HepG2 (cell line): Measurements from ENCODE around the gene PSENEN. TPM values are rescaled to one million over a fixed set of nuclear protein-coding genes. Genes with fewer than 3 reads are reported as not detected.

ENCODE experiments used
- ARID4A ChIP-seq: sonication (generic); formaldehyde crosslinking; IDR thresholded peaks from 2 replicates; pipeline ENCODE4 v1.5.0; 2020; ENCODE audit warnings: mild to moderate bottlenecking, missing genetic modification reagents, borderline replicate concordance
- BHLHE40 ChIP-seq: IDR thresholded peaks from 2 replicates; pipeline ENCODE4 v1.6.1; 2011; ENCODE audit warnings: low read length, improper control_type of control experiment
- DPF2 ChIP-seq: sonication (generic); formaldehyde crosslinking; IDR thresholded peaks from 2 replicates; pipeline ENCODE4 v1.4.0; 2020; ENCODE audit warnings: mild to moderate bottlenecking, low read depth, missing genetic modification reagents, borderline replicate concordance
- FOXC1 ChIP-seq: sonication (generic); formaldehyde crosslinking; IDR thresholded peaks from 2 replicates; pipeline ENCODE4 v1.8.0; 2022; ENCODE audit warnings: mild to moderate bottlenecking, missing genetic modification reagents, borderline replicate concordance
- GATAD1 ChIP-seq: IDR thresholded peaks from 2 replicates; pipeline ENCODE4 v1.6.1; 2016; ENCODE audit warnings: missing genetic modification reagents, missing compliant biosample characterization
- HNF4G ChIP-seq, 2 experiments: sonication (generic) in 1 of 2; formaldehyde crosslinking in 1 of 2; IDR thresholded peaks; 2 replicates each; pipeline versions ENCODE4 v1.4.0 to v1.6.1; 2011 to 2020; ENCODE audit warnings: borderline replicate concordance in 2 of 2, low read depth in 2 of 2, mild to moderate bottlenecking in 2 of 2, low read length in 1 of 2, missing genetic modification reagents in 1 of 2, moderate library complexity in 1 of 2
- SOX13 ChIP-seq, 3 experiments: fragments of 450-650 bp in 1 of 3; sonication (generic) in 1 of 3; formaldehyde crosslinking in 1 of 3; IDR thresholded peaks in 2 of 3; conservative IDR thresholded peaks in 1 of 3; 2 replicates each; pipeline versions ENCODE4 v1.5.0 to v1.6.1; 2016 to 2020; ENCODE audit warnings: antibody characterized with exemption in 1 of 3, mild to moderate bottlenecking in 1 of 3, missing compliant biosample characterization in 1 of 3, missing genetic modification reagents in 1 of 3, moderate library complexity in 1 of 3
- SOX6 ChIP-seq, 2 experiments: fragments of 450-650 bp in 1 of 2; sonication (generic) in 1 of 2; formaldehyde crosslinking in 1 of 2; IDR thresholded peaks; 2 replicates each; pipeline versions ENCODE4 v1.4.0 to v1.6.1; 2017 to 2020; ENCODE audit warnings: antibody characterized with exemption in 1 of 2, mild to moderate bottlenecking in 1 of 2, missing genetic modification reagents in 1 of 2
- TFAP4 ChIP-seq: sonication (generic); IDR thresholded peaks from 2 replicates; pipeline ENCODE4 v1.6.1; 2016; ENCODE audit warnings: low read depth, borderline replicate concordance
- ZBTB40 ChIP-seq, 2 experiments: fragments of 450-650 bp in 1 of 2; sonication (generic) in 1 of 2; formaldehyde crosslinking in 1 of 2; IDR thresholded peaks; 2 replicates each; pipeline versions ENCODE4 v1.6.1 to v1.8.0; 2016 to 2022; ENCODE audit warnings: antibody characterized with exemption in 1 of 2, mild to moderate bottlenecking in 1 of 2, missing genetic modification reagents in 1 of 2
- ZMYM2 ChIP-seq: sonication (generic); formaldehyde crosslinking; IDR thresholded peaks from 2 replicates; pipeline ENCODE4 v1.8.0; 2022; ENCODE audit warnings: mild to moderate bottlenecking, missing genetic modification reagents
- ZNF225 ChIP-seq: sonication (generic); formaldehyde crosslinking; IDR thresholded peaks from 2 replicates; pipeline ENCODE4 v1.4.0; 2020; ENCODE audit warnings: mild to moderate bottlenecking, missing genetic modification reagents
- ZNF703 ChIP-seq: sonication (generic); formaldehyde crosslinking; IDR thresholded peaks from 2 replicates; pipeline ENCODE4 v1.5.1; 2020; ENCODE audit warnings: missing genetic modification reagents, mild to moderate bottlenecking, moderate library complexity, borderline replicate concordance
- polyA plus RNA-seq, 8 experiments: library from polyadenylated mRNA; depleted of rRNA in 3 of 8; stranded (reverse) in 7 of 8; unstranded in 1 of 8; fragments of >200 nt; fragmentation: Illumina TruSeq in 4 of 8; extraction: Trizol in 4 of 8; gene quantifications; 2 replicates each; pipeline versions ENCODE4 v1.2.1 to v1.2.3, GENCODE V29; 2011 to 2016; ENCODE audit warnings: low read depth in 4 of 8, missing spikeins in 1 of 8, mixed read lengths in 1 of 8; ENCODE audit not compliant: insufficient read depth in 1 of 8
- total RNA-seq, 5 experiments: library from RNA; depleted of rRNA; stranded (reverse); fragments of >200 nt; fragmentation: Illumina TruSeq; extraction: Trizol; gene quantifications; 2 replicates each; pipeline ENCODE4 v1.2.3, GENCODE V29; 2016; ENCODE audit warnings: low read depth in 1 of 5

PSENEN gene
- total and polyA plus RNA-seq, 2 of the 13 experiments (the other 11 are each of a cell fraction or from before 2014, with no cell fraction given) = 16.9 to 34.2 TPM

- TF ChIP-seq ZBTB40 (IDR thresholded peaks at IDR 0.05) = no peak
- TF ChIP-seq ZBTB40 (CRISPR knock-in tag; IDR thresholded peaks at IDR 0.05) = no peak
- no peak for TF ChIP-seq GATAD1 (CRISPR knock-in tag)
- TF ChIP-seq ZMYM2 = 0 out of 2 replicates have a peak, but pooled peaks have one; percentile 25
- TF ChIP-seq BHLHE40 = peak; percentile 84
- TF ChIP-seq SOX6 (IDR thresholded peaks at IDR 0.05) = no peak
- peak; percentile 87 for TF ChIP-seq SOX6 (CRISPR knock-in tag; IDR thresholded peaks at IDR 0.05)
- TF ChIP-seq TFAP4 = peak; percentile 79; the same call in 1 of the 2 replicates
- 0 out of 2 replicates have a peak, but pooled peaks have one; percentile 40 for TF ChIP-seq DPF2
- peak; percentile 21; the same call in 1 of the 2 replicates for TF ChIP-seq HNF4G (IDR thresholded peaks at IDR 0.05; ENCODE audit: borderline replicate concordance, low read depth, low read length)
- TF ChIP-seq HNF4G (CRISPR knock-in tag; IDR thresholded peaks at IDR 0.05; ENCODE audit: borderline replicate concordance, low read depth) = no peak
- TF ChIP-seq FOXC1 (CRISPR knock-in tag) = 0 out of 2 replicates have a peak, but pooled peaks have one; percentile 46
- no peak for TF ChIP-seq ZNF225
- TF ChIP-seq ARID4A (CRISPR knock-in tag) = peak; percentile 17; the same call in 1 of the 2 replicates
- no peak for TF ChIP-seq ZNF703
- no peak for TF ChIP-seq SOX13 (IDR thresholded peaks at IDR 0.05)
- TF ChIP-seq SOX13 (CRISPR knock-in tag; conservative IDR thresholded peaks at IDR 0.05 in 1 of 2, IDR thresholded peaks at IDR 0.05 in 1 of 2) = peak in 1 of 2 experiments; percentile 84; a peak in 2 of 4 replicates
These were observed 48.6 kb upstream of the PSENEN start (continued) for GRCh38 chr19:35696835-35697234.
